Osteocyte (in vitro differentiated cells): Measurements from ENCODE around the gene DNAH2. TPM values are rescaled to one million over a fixed set of nuclear protein-coding genes. Genes with fewer than 3 reads are reported as not detected.

ENCODE experiments used
- DNase-seq: peaks from one replicate; pipeline ENCODE4 v3.0.0; 2021; ENCODE audit warnings: mixed read lengths; ENCODE audit not compliant: unreplicated experiment; ENCODE audit errors: extremely low spot score
- H3K27ac Mint-ChIP-seq: one replicate; pipeline ENCODE4 v1.8.0; 2021; ENCODE audit warnings: mild to moderate bottlenecking, mixed read lengths; ENCODE audit not compliant: unreplicated experiment
- H3K27me3 Mint-ChIP-seq: one replicate; pipeline ENCODE4 v1.8.0; 2021; ENCODE audit warnings: mixed read lengths; ENCODE audit not compliant: unreplicated experiment
- H3K36me3 Mint-ChIP-seq: one replicate; pipeline ENCODE4 v1.8.0; 2021; ENCODE audit warnings: mixed read lengths; ENCODE audit not compliant: unreplicated experiment
- H3K4me1 Mint-ChIP-seq: one replicate; pipeline ENCODE4 v1.8.0; 2021; ENCODE audit warnings: mixed read lengths; ENCODE audit not compliant: unreplicated experiment
- H3K4me3 Mint-ChIP-seq: one replicate; pipeline ENCODE4 v1.8.0; 2021; ENCODE audit warnings: mild to moderate bottlenecking, moderate library complexity, mixed read lengths; ENCODE audit not compliant: unreplicated experiment
- H3K9me3 Mint-ChIP-seq: one replicate; pipeline ENCODE4 v1.8.0; 2021; ENCODE audit warnings: mixed read lengths; ENCODE audit not compliant: unreplicated experiment
- total RNA-seq: library from RNA; stranded (reverse); gene quantifications from 2 replicates; pipeline ENCODE4 v1.2.1, GENCODE V29; 2021
- TF ChIP-seq, protein P1 (sequence below): fragments of 200-600 bp; sonication (generic); IDR thresholded peaks from 2 replicates; pipeline ENCODE4 v1.5.0; 2021; ENCODE audit warnings: antibody characterized with exemption, mild to moderate bottlenecking, moderate library complexity

Gene DNAH2
- total RNA-seq, 1 donor from 2014 or later, result 0.03 TPM

DNA sequence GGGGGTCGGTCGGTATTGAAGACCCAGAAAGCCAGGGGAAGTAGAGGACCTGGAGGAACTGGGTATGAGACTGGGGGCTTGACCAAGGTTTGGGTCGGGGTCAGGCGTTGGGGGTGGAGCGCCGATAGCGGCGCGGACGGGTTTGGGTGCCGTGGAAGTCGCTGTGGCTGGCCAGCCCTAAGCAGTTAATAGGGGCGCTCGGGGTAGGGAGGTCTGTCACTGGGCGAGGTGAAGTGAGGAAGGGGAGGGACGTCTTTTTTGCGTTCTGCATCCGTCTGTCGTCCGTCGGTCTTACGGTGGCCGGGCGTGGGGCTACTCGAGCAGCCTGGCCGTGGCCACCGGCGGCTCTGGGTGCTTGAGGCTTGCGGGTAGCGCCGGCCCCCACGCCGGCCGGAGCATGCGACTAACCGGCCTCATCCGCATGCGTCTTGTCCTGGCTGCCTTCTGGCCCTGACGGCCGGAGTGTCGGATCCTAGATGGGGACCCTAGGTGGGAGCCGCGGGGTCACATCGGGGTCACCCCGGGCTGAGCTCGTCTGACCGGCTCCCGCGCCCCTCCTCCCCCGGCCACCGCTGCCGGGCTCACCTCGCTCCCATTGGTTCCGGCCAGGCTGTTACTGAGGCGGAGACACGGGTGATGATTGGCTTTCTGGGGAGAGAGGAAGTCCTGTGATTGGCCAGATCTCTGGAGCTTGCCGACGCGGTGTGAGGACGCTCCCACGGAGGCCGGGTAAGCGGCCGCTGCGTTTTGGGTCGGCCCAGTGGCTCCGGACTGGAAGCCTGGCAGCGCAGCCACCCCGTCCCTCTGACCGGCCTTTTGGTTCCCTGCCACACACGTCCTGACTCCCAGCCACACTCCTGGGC, 127.0 kb downstream of the DNAH2 start:
- H3K9me3 Mint-ChIP-seq, result no peaks in the 10 kb centered on the region
- peaks cover 43% of the 10 kb centered on the region for H3K4me1 Mint-ChIP-seq
- H3K27ac Mint-ChIP-seq, result peak overlapping the region; percentile 99
- TF ChIP-seq, protein P1, sequence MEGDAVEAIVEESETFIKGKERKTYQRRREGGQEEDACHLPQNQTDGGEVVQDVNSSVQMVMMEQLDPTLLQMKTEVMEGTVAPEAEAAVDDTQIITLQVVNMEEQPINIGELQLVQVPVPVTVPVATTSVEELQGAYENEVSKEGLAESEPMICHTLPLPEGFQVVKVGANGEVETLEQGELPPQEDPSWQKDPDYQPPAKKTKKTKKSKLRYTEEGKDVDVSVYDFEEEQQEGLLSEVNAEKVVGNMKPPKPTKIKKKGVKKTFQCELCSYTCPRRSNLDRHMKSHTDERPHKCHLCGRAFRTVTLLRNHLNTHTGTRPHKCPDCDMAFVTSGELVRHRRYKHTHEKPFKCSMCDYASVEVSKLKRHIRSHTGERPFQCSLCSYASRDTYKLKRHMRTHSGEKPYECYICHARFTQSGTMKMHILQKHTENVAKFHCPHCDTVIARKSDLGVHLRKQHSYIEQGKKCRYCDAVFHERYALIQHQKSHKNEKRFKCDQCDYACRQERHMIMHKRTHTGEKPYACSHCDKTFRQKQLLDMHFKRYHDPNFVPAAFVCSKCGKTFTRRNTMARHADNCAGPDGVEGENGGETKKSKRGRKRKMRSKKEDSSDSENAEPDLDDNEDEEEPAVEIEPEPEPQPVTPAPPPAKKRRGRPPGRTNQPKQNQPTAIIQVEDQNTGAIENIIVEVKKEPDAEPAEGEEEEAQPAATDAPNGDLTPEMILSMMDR, result no peak
- peaks cover 10% of the 10 kb centered on the region for H3K36me3 Mint-ChIP-seq
- peak overlapping the region; percentile 94 for H3K4me3 Mint-ChIP-seq
- H3K27me3 Mint-ChIP-seq, result no peaks in the 10 kb centered on the region
- DNase-seq, result peak; percentile 92

DNA sequence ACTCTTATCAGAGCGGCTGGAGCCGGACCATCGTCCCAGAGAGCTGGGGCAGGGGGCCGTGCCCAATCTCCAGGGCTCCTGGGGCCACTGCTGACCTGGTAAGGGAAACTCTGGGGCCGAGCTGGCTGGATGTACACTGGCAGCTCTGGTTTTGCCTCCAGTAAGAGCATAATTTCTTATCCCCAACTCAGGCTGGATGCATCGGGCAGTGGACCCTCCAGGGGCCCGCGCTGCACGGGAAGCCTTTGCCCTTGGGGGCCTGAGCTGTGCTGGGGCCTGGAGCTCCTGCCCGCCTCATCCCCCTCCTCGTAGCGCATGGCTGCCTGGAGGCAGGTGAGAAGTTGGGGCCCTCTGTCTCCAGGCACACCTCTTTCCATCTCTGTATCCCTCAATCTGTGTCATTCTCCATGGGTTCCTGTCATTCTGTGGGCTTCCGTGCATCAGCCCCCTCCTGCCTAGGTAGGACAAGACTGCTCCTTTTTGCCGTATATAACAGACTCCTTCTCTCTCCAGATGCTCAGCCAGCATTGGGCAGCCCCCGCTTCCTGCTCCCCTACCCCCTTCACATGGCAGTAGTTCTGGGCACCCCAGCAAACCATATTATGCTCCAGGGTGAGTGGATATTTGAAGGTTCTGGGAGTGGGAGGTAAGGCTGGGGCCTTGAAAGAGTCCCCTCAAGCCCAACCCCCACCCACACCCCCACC, 128.0 kb downstream of the DNAH2 start:
- TF ChIP-seq, protein P1, result no peak
- H3K27ac Mint-ChIP-seq, result peak overlapping the region; percentile 99
- DNase-seq, result no peak
- peaks cover 16% of the 10 kb centered on the region for H3K36me3 Mint-ChIP-seq
- peaks cover 33% of the 10 kb centered on the region for H3K4me1 Mint-ChIP-seq
- no peaks in the 10 kb centered on the region for H3K9me3 Mint-ChIP-seq
- H3K27me3 Mint-ChIP-seq, result no peaks in the 10 kb centered on the region
- H3K4me3 Mint-ChIP-seq, result peak overlapping the region; percentile 94

DNA sequence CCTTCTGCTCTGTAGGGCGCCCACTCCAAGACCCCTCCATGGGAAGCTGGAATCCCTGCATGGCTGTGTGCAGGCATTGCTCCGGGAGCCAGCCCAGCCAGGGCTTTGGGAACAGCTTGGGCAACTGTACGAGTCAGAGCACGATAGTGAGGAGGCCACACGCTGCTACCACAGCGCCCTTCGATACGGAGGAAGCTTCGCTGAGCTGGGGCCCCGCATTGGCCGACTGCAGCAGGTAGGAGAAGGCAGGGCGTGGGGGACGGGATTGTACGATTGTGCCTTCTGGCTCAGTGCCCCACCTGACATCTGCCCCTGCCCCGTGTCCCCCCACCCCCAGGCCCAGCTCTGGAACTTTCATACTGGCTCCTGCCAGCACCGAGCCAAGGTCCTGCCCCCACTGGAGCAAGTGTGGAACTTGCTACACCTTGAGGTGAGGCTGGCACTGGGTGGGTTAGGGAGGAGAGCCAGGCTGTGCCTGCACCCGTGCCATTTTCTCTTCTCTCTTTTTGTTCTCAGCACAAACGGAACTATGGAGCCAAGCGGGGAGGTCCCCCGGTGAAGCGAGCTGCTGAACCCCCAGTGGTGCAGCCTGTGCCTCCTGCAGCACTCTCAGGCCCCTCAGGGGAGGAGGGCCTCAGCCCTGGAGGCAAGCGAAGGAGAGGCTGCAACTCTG, 128.7 kb downstream of the DNAH2 start:
- no peak overlapping the region for H3K4me3 Mint-ChIP-seq
- H3K27ac Mint-ChIP-seq, result no peak overlapping the region
- no peaks in the 10 kb centered on the region for H3K9me3 Mint-ChIP-seq
- H3K36me3 Mint-ChIP-seq, result peaks cover 20% of the 10 kb centered on the region
- TF ChIP-seq, protein P1, result no peak
- no peaks in the 10 kb centered on the region for H3K27me3 Mint-ChIP-seq
- H3K4me1 Mint-ChIP-seq, result peaks cover 26% of the 10 kb centered on the region
- no peak for DNase-seq

DNA sequence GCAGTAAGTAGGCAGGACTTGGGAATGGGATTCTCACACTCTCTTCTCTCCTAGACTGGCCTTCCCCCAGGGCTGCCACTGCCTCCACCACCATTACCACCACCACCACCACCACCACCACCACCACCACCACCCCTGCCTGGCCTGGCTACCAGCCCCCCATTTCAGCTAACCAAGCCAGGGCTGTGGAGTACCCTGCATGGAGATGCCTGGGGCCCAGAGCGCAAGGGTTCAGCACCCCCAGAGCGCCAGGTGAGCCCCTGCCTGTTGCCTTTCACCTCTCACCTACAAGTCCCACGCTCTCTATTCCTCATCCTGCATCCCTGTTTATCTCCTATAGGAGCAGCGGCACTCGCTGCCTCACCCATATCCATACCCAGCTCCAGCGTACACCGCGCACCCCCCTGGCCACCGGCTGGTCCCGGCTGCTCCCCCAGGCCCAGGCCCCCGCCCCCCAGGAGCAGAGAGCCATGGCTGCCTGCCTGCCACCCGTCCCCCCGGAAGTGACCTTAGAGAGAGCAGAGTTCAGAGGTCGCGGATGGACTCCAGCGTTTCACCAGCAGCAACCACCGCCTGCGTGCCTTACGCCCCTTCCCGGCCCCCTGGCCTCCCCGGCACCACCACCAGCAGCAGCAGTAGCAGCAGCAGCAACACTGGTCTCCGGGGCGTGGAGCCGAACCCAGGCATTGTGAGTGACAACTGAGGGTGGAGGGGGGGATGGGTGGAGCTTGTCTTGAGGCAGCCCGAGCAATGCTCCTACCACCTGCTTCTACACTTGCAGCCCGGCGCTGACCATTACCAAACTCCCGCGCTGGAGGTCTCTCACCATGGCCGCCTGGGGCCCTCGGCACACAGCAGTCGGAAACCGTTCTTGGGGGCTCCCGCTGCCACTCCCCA, 129.5 kb downstream of the DNAH2 start:
- Mint-ChIP-seq H3K9me3 (no peaks in the 10 kb centered on the region), H3K27me3 (no peaks in the 10 kb centered on the region), H3K4me1 (peaks cover 23% of the 10 kb centered on the region), H3K36me3 (peaks cover 26% of the 10 kb centered on the region), H3K27ac (no peak overlapping the region), H3K4me3 (no peak overlapping the region)
- TF ChIP-seq, protein P1, result no peak
- no peak for DNase-seq
